RWPE2 (cell line): ENCODE data around the gene SCGB1A1.
A peak's percentile ranks its signal among the peaks of the same experiment; 100 is the strongest.

Experiments
- ATAC-seq: fragments of 200-7000 bp; cut with Tn5 transposase; 3 replicates; pipeline ENCODE4 v1.9.1; 2021; ENCODE audit warnings: low read depth
- DNase-seq: peaks from one replicate; pipeline ENCODE4 v3.0.0-alpha.2; 2020; ENCODE audit warnings: low spot score
- H3K27ac ChIP-seq: fragments of 450-650 bp; 2 replicates; pipeline ENCODE4 v1.5.1; 2017; ENCODE audit warnings: mild to moderate bottlenecking; ENCODE audit not compliant: poor library complexity, severe bottlenecking
- H3K27me3 ChIP-seq: fragments of 250-450 bp; sonication (Bioruptor Pico); 2 replicates; pipeline ENCODE4 v1.5.1; 2021; ENCODE audit warnings: mild to moderate bottlenecking, moderate library complexity; ENCODE audit not compliant: insufficient read depth, poor library complexity, severe bottlenecking
- H3K36me3 ChIP-seq: fragments of 250-450 bp; sonication (Bioruptor Pico); 2 replicates; pipeline ENCODE4 v1.5.1; 2020; ENCODE audit warnings: low read depth, mild to moderate bottlenecking, moderate library complexity
- H3K4me1 ChIP-seq: fragments of 250-450 bp; sonication (Bioruptor Pico); 2 replicates; pipeline ENCODE4 v1.5.1; 2021; ENCODE audit warnings: mild to moderate bottlenecking, moderate library complexity; ENCODE audit not compliant: insufficient read depth, poor library complexity, severe bottlenecking
- H3K4me3 ChIP-seq: fragments of 250-450 bp; sonication (Bioruptor Pico); 2 replicates; pipeline ENCODE4 v1.5.1; 2021; ENCODE audit warnings: mild to moderate bottlenecking, moderate library complexity; ENCODE audit not compliant: severe bottlenecking
- H3K9me3 ChIP-seq: fragments of 250-450 bp; sonication (Bioruptor Pico); 2 replicates; pipeline ENCODE4 v1.5.1; 2021; ENCODE audit warnings: mild to moderate bottlenecking, moderate library complexity; ENCODE audit not compliant: severe bottlenecking
- TF ChIP-seq, protein P1 (sequence below): fragments of 450-650 bp; IDR thresholded peaks from one replicate; pipeline ENCODE4 v1.5.1; 2017; ENCODE audit warnings: mild to moderate bottlenecking, moderate library complexity; ENCODE audit not compliant: poor library complexity, severe bottlenecking

Gene SCGB1A1

DNA sequence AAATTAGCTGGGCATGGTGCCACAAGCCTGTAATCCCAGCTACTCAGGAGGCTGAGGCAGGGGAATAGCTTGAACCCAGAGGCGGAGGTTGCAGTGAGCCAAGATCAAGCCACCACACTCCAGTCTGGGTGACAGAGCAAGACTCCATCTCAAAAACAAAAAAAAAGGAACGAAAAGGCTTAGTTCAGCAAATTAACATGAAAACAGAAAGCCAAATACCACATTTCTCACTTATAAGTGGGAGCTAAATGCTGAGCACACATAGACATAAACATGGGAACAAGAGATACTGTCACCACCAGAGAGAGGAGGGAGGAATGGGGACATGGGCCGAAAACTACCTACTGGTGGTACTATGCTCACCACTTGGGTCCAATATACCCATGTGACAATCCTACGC lies 38.6 kb downstream of the SCGB1A1 start:
- no peaks in the 10 kb centered on the region for H3K9me3 ChIP-seq
- ATAC-seq (no peak), DNase-seq (no peak)
- no peak overlapping the region for H3K4me3 ChIP-seq
- peaks cover 4% of the 10 kb centered on the region for H3K4me1 ChIP-seq
- TF ChIP-seq, protein P1, sequence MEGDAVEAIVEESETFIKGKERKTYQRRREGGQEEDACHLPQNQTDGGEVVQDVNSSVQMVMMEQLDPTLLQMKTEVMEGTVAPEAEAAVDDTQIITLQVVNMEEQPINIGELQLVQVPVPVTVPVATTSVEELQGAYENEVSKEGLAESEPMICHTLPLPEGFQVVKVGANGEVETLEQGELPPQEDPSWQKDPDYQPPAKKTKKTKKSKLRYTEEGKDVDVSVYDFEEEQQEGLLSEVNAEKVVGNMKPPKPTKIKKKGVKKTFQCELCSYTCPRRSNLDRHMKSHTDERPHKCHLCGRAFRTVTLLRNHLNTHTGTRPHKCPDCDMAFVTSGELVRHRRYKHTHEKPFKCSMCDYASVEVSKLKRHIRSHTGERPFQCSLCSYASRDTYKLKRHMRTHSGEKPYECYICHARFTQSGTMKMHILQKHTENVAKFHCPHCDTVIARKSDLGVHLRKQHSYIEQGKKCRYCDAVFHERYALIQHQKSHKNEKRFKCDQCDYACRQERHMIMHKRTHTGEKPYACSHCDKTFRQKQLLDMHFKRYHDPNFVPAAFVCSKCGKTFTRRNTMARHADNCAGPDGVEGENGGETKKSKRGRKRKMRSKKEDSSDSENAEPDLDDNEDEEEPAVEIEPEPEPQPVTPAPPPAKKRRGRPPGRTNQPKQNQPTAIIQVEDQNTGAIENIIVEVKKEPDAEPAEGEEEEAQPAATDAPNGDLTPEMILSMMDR = no peak
- no peaks in the 10 kb centered on the region for H3K36me3 ChIP-seq
- H3K27ac ChIP-seq = no peak overlapping the region
- no peaks in the 10 kb centered on the region for H3K27me3 ChIP-seq

DNA sequence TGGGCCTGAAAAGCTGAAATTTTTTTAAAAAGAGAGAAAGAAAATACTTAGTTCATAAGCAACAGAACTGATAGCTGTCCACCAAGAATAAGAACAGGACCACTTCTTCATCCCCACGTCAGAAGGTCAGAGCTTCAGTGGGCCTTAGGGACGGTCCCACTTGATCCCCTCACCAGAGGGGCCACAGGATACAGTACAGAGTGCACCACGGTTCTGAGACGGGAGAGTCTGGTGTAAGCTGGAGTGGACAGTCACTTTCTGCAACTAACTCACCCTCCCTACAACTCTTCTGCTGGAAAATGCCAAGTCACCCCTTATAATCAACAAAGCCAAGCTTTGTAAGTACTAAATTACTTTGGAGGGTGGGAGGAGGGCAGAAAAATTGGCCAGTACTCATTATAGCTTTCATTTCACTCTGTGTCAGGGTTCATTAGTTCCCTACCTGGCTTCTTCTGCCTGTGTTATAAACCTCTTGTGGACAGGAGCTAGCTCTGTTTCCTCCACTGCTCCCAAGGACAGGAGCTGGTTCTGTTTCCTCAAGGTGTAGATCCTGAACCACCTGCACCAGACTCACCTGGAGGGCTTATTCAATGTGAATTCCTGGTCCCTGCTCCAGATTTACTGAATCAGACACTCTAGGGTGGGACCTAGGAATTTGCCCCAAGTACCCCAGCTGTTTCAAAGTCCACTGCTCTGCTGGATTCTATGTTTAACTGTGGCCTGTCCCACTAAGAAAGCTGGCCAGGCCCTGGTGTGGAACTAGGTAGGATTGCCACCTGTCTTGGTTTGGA lies 39.6 kb downstream of the SCGB1A1 start:
- Histone ChIP-seq H3K36me3 (no peaks in the 10 kb centered on the region), H3K9me3 (no peaks in the 10 kb centered on the region), H3K4me3 (no peak overlapping the region), H3K27me3 (no peaks in the 10 kb centered on the region), H3K27ac (no peak overlapping the region), H3K4me1 (peaks cover 4% of the 10 kb centered on the region)
- ATAC-seq = no peak
- TF ChIP-seq, protein P1 = no peak
- no peak for DNase-seq

DNA sequence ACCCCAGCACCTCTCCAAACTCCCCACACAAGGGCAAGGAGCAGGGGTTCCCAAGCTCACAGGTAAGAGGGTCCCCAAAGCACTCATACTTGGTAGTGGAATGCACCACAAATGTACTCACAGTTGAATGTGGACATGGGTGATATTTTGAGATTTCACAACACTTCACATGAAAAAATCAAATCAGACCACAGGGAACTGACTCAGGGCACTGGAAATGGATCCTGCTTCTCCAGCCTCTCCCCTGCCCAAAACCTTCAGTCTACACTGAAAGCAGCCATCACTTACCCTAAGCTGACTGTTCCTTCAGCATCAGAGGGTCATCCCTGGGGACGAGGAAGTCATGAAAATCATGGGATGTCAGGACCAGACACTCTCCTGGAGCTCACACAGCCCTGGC lies 40.2 kb downstream of the SCGB1A1 start:
- Histone ChIP-seq H3K27ac (no peak overlapping the region), H3K4me1 (peaks cover 4% of the 10 kb centered on the region), H3K36me3 (no peaks in the 10 kb centered on the region), H3K4me3 (no peak overlapping the region), H3K9me3 (no peaks in the 10 kb centered on the region), H3K27me3 (no peaks in the 10 kb centered on the region)
- no peak for ATAC-seq
- TF ChIP-seq, protein P1 = no peak
- DNase-seq = no peak

DNA sequence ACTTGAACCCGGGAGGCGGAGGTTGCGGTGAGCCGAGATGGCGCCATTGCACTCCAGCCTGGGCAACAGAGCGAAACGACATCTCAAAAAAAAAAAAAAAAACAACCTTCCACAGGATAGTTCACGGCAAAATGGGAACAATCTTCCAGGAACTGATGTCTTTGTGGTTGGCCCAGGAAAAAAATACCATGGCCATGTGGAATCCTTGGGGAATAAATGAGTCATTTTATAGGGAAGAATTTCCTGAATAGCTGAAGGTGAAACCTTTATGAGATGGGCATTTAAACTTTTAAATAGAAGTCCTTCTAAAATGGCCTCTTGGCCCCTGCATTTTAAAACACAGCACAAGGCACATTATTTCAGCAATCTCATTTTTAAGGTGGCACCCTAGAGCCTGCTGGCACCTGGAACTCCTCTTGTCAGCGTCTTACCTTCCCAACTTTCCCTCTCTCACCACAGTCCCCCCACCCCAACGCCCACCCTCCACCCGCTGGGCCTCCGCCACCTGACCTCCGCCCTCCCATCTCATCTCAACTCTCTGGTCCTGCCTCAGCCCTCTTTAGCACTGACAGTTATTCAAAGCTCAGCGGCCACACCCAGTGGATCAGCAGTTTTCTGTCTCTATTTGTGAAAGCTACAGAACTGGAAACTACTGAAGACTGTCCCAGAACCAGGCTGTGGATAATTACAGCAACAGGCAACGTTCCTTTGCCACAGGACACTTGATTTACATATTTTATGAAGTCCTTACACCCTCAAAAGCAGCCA lies 43.1 kb downstream of the SCGB1A1 start:
- no peak overlapping the region for H3K4me3 ChIP-seq
- peaks cover 4% of the 10 kb centered on the region for H3K4me1 ChIP-seq
- no peaks in the 10 kb centered on the region for H3K9me3 ChIP-seq
- H3K36me3 ChIP-seq = no peaks in the 10 kb centered on the region
- DNase-seq = no peak
- TF ChIP-seq, protein P1 = no peak
- ATAC-seq = peak; percentile 57; the same call in 2 of the 3 replicates
- no peaks in the 10 kb centered on the region for H3K27me3 ChIP-seq
- peak overlapping the region; percentile 5 for H3K27ac ChIP-seq
